HCT116 (cell line): ENCODE results near the gene PRKCH.

Experiments used
- CTCF ChIP-seq, 3 experiments: fragments of 200-600 bp in 1 of 3; sonication (generic) in 1 of 3; IDR thresholded peaks in 2 of 3; conservative IDR thresholded peaks in 1 of 3; 2 replicates each; pipeline ENCODE4 v1.5.1; 2012 to 2017; ENCODE audit warnings: low read depth in 2 of 3, low read length in 2 of 3, antibody characterized with exemption in 1 of 3, borderline replicate concordance in 1 of 3, control low read depth in 1 of 3, mild to moderate bottlenecking in 1 of 3, mixed read lengths in 1 of 3, mixed run types in 1 of 3, moderate library complexity in 1 of 3; ENCODE audit not compliant: insufficient read depth in 1 of 3
- SP1 ChIP-seq: IDR thresholded peaks from 2 replicates; pipeline ENCODE4 v1.6.1; 2012; ENCODE audit warnings: low read depth
- ZNF274 ChIP-seq: fragments of 200-500 bp; sonication (Bioruptor generic); IDR thresholded peaks from 2 replicates; pipeline ENCODE4 v1.6.1; 2014; ENCODE audit warnings: mild to moderate bottlenecking, low read depth, low read length, inconsistent platforms

DNA sequence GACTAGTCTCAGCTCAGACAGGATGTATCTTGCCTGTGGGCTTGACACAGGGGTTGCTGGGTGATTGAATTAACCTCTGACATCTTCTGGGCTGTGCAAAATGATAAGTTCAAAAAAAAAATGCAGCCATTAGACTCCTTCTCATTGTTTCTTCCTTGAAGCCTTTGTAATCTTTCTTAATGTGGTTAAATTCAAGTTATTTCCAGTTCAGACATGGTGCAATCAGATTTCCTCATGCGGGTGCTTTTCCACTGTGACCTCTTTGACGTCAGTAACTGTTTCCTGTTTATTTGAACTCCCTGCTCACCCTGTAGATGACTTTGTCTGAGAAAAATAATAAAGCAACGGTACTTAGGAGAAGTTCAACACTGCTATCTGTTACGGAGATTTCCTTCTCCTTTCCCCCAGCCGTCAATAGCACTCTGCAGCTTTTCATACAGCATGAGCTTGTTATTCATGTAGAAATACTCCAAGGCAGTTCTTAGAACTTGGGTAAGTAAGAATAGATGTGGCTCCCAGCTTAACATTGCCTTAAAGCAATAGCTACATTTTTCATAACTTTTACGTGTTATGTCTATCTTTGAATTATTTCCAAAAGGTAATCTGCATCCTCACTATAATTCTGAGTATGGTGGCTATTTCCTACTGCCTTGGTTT, 155.5 kb downstream of the PRKCH start:
- no peak for TF ChIP-seq CTCF (IDR thresholded peaks at IDR 0.05 in 2 of 3, conservative IDR thresholded peaks at IDR 0.05 in 1 of 3; ENCODE audit: borderline replicate concordance in 1 of 3, insufficient read depth in 1 of 3, low read depth in 2 of 3, low read length in 2 of 3)
- no peak for TF ChIP-seq SP1
- no peak for TF ChIP-seq ZNF274
